ENCODE data around the gene RHOA. TPM values are rescaled to one million over a fixed set of nuclear protein-coding genes. Genes with fewer than 3 reads are reported as not detected.

Gene RHOA
- total RNA-seq, 1 donor from 2014 or later: 361 TPM

- TF ChIP-seq CTCF (conservative IDR thresholded peaks at IDR 0.05): peak; percentile 52
- DNase-seq (ENCODE audit: low read depth, low spot score): no peak
- Mint-ChIP-seq H3K4me3 (no peak overlapping the region), H3K9me3 (no peaks in the 10 kb centered on the region), H3K27me3 (ENCODE audit: low read depth) (no peaks in the 10 kb centered on the region), H3K4me1 (no peaks in the 10 kb centered on the region), H3K36me3 (ENCODE audit: low read depth) (peaks cover 6% of the 10 kb centered on the region), H3K27ac (ENCODE audit: unreplicated experiment) (no peak overlapping the region)
Observed at GRCh38 chr3:49327485-49327884, 84.3 kb downstream of the RHOA start.

GRCh38 chr3:49324768-49325167, 87.0 kb downstream of the RHOA start:
- H3K4me1 Mint-ChIP-seq: no peaks in the 10 kb centered on the region
- no peaks in the 10 kb centered on the region for H3K27me3 Mint-ChIP-seq (ENCODE audit: low read depth)
- no peak overlapping the region for H3K27ac Mint-ChIP-seq (ENCODE audit: unreplicated experiment)
- H3K9me3 Mint-ChIP-seq: no peaks in the 10 kb centered on the region
- no peak overlapping the region for H3K4me3 Mint-ChIP-seq
- no peak for TF ChIP-seq CTCF (conservative IDR thresholded peaks at IDR 0.05)
- H3K36me3 Mint-ChIP-seq (ENCODE audit: low read depth): peaks cover 11% of the 10 kb centered on the region
- no peak for DNase-seq (ENCODE audit: low read depth, low spot score)

GRCh38 chr3:49316696-49317457, 94.9 kb downstream of the RHOA start:
- Mint-ChIP-seq H3K27me3 (ENCODE audit: low read depth) (no peaks in the 10 kb centered on the region), H3K4me1 (no peaks in the 10 kb centered on the region), H3K36me3 (ENCODE audit: low read depth) (peaks cover 8% of the 10 kb centered on the region), H3K9me3 (no peaks in the 10 kb centered on the region), H3K27ac (ENCODE audit: unreplicated experiment) (no peak overlapping the region), H3K4me3 (no peak overlapping the region)
- no peak for DNase-seq (ENCODE audit: low read depth, low spot score)
- TF ChIP-seq CTCF (conservative IDR thresholded peaks at IDR 0.05): no peak

GRCh38 chr3:49313896-49314688, 97.7 kb downstream of the RHOA start:
- Mint-ChIP-seq H3K4me1 (no peaks in the 10 kb centered on the region), H3K4me3 (no peak overlapping the region), H3K9me3 (no peaks in the 10 kb centered on the region), H3K27me3 (ENCODE audit: low read depth) (no peaks in the 10 kb centered on the region), H3K27ac (ENCODE audit: unreplicated experiment) (no peak overlapping the region), H3K36me3 (ENCODE audit: low read depth) (peaks cover 11% of the 10 kb centered on the region)
- no peak for DNase-seq (ENCODE audit: low read depth, low spot score)
- no peak for TF ChIP-seq CTCF (conservative IDR thresholded peaks at IDR 0.05)

- no peak overlapping the region for H3K4me3 Mint-ChIP-seq
- H3K4me1 Mint-ChIP-seq: no peaks in the 10 kb centered on the region
- H3K9me3 Mint-ChIP-seq: no peaks in the 10 kb centered on the region
- no peak for TF ChIP-seq CTCF (conservative IDR thresholded peaks at IDR 0.05)
- H3K27ac Mint-ChIP-seq (ENCODE audit: unreplicated experiment): no peak overlapping the region
- H3K36me3 Mint-ChIP-seq (ENCODE audit: low read depth): peaks cover 15% of the 10 kb centered on the region
- no peaks in the 10 kb centered on the region for H3K27me3 Mint-ChIP-seq (ENCODE audit: low read depth)
- DNase-seq (ENCODE audit: low read depth, low spot score): no peak
Observed at GRCh38 chr3:49311283-49311682, 100.5 kb downstream of the RHOA start.
